B cell (primary cell): ENCODE data around the gene RFPL2. TPM values are rescaled to one million over a fixed set of nuclear protein-coding genes. Genes with fewer than 3 reads are reported as not detected.

Experiments used
- ATAC-seq: fragments of 200-7000 bp; cut with Tn5 transposase; one replicate; pipeline ENCODE4 v1.10.0; 2021; ENCODE audit warnings: low read depth, mild to moderate bottlenecking, moderate number of reproducible peaks, moderate library complexity
- CTCF ChIA-PET: fragments of 350-600 bp; sonication (Branson Sonifier 250); formaldehyde crosslinking; loops from one replicate; lab custom pipeline; 2021; ENCODE audit warnings: antibody characterized with exemption, inconsistent platforms; lab: Charles Lee
- POLR2A ChIA-PET: fragments of 350-600 bp; sonication (Branson Sonifier 250); formaldehyde crosslinking; loops from one replicate; lab custom pipeline; 2021; ENCODE audit warnings: antibody characterized with exemption; lab: Charles Lee
- DNase-seq: peaks from one replicate; pipeline ENCODE4 v3.0.0; 2013
- H2AFZ ChIP-seq: 2 replicates; pipeline ENCODE4 v1.6.1; 2012; ENCODE audit warnings: mild to moderate bottlenecking, low read depth, low read length; ENCODE audit not compliant: insufficient read depth, poor library complexity, severe bottlenecking
- H3K27ac ChIP-seq, 2 donors: 1 replicate in 1 of 2; 2 replicates in 1 of 2; pipeline ENCODE4 v1.5.1; 2012 to 2013; ENCODE audit warnings: low read length in 2 of 2, mild to moderate bottlenecking in 2 of 2, moderate library complexity in 1 of 2
- H3K27me3 ChIP-seq, 4 experiments: fragments of 200-600 bp in 1 of 4; sonication (generic) in 1 of 4; replicated peaks in 1 of 4; 1 replicate in 2 of 4; 2 replicates in 2 of 4; pipeline versions ENCODE4 v1.6.1 to v1.7.0; 2013 to 2016; ENCODE audit warnings: low read length in 3 of 4, mild to moderate bottlenecking in 2 of 4, mixed read lengths in 1 of 4, moderate library complexity in 1 of 4; ENCODE audit not compliant: insufficient read depth in 4 of 4, control insufficient read depth in 3 of 4; ENCODE audit errors: control extremely low read depth in 1 of 4
- H3K36me3 ChIP-seq, 2 experiments: replicated peaks in 1 of 2; 1 replicate in 1 of 2; 2 replicates in 1 of 2; pipeline versions ENCODE4 v1.6.1 to v1.7.1; 2013; ENCODE audit warnings: low read length in 1 of 2; ENCODE audit not compliant: insufficient read depth in 2 of 2, control insufficient read depth in 1 of 2; ENCODE audit errors: control extremely low read depth in 1 of 2, extremely low read depth in 1 of 2
- H3K4me1 ChIP-seq, 2 donors: fragments of 200-600 bp in 1 of 2; sonication (generic) in 1 of 2; 1 replicate in 1 of 2; 2 replicates in 1 of 2; pipeline versions ENCODE4 v1.5.1 to v1.6.1; 2013 to 2017; ENCODE audit warnings: low read length in 2 of 2; ENCODE audit not compliant: control insufficient read depth in 2 of 2, insufficient read depth in 2 of 2
- H3K4me2 ChIP-seq: replicated peaks from 2 replicates; pipeline ENCODE3; 2012; ENCODE audit warnings: mild to moderate bottlenecking, low read depth, low read length; ENCODE audit not compliant: poor library complexity, severe bottlenecking
- H3K4me3 ChIP-seq, 5 experiments: fragments of 200-600 bp in 1 of 5; sonication (generic) in 1 of 5; 1 replicate in 3 of 5; 2 replicates in 2 of 5; pipeline versions ENCODE4 v1.5.1 to v1.7.0; 2011 to 2016; ENCODE audit warnings: low read length in 4 of 5, mild to moderate bottlenecking in 4 of 5, low read depth in 2 of 5, control low read depth in 1 of 5, moderate library complexity in 1 of 5; ENCODE audit not compliant: insufficient read depth in 1 of 5; ENCODE audit errors: control extremely low read depth in 1 of 5, extremely low read depth in 1 of 5
- H3K79me2 ChIP-seq: fragments of 200-600 bp; sonication (generic); one replicate; pipeline ENCODE4 v1.6.0; 2016; ENCODE audit warnings: low read length; ENCODE audit not compliant: control insufficient read depth, insufficient read depth
- H3K9ac ChIP-seq: fragments of 200-600 bp; sonication (generic); 2 replicates; pipeline ENCODE4 v1.6.1; 2017; ENCODE audit warnings: mild to moderate bottlenecking, low read length, moderate library complexity
- H3K9me3 ChIP-seq, 3 donors: one replicate each; pipeline versions ENCODE4 v1.6.1 to v1.7.1; 2013; ENCODE audit warnings: low read length in 2 of 3; ENCODE audit not compliant: control insufficient read depth in 2 of 3, insufficient read depth in 1 of 3; ENCODE audit errors: control extremely low read depth in 1 of 3
- H4K20me1 ChIP-seq: 2 replicates; pipeline ENCODE4 v1.6.0; 2012; ENCODE audit warnings: mild to moderate bottlenecking, low read length; ENCODE audit not compliant: insufficient read depth, control insufficient read depth, poor library complexity, severe bottlenecking
- H3K27ac Mint-ChIP-seq: one replicate; pipeline ENCODE4 v1.8.0; 2021; ENCODE audit warnings: mixed read lengths
- H3K27me3 Mint-ChIP-seq: one replicate; pipeline ENCODE4 v1.8.0; 2021; ENCODE audit warnings: mixed read lengths
- H3K4me1 Mint-ChIP-seq: one replicate; pipeline ENCODE4 v1.8.0; 2021; ENCODE audit warnings: mixed read lengths
- H3K4me3 Mint-ChIP-seq: one replicate; pipeline ENCODE4 v1.8.0; 2021; ENCODE audit warnings: mixed read lengths
- H3K9me3 Mint-ChIP-seq: one replicate; pipeline ENCODE4 v1.8.0; 2022; ENCODE audit warnings: mixed read lengths; ENCODE audit not compliant: insufficient read depth
- CTCF ChIP-seq: fragments of 200-600 bp; IDR thresholded peaks from one replicate; pipeline ENCODE4 v1.8.0; 2022; ENCODE audit warnings: antibody characterized with exemption, mild to moderate bottlenecking
- EZH2 ChIP-seq: IDR thresholded peaks from 2 replicates; pipeline ENCODE4 v1.6.1; 2012; ENCODE audit warnings: borderline replicate concordance, low read depth, mild to moderate bottlenecking, moderate library complexity, low read length; ENCODE audit not compliant: insufficient read depth, poor library complexity, severe bottlenecking
- WGBS: methylation state at CpG from one replicate; pipeline ENCODE4 v1.1.5; 2013; ENCODE audit warnings: missing lambda C conversion rate; ENCODE audit not compliant: insufficient coverage; 5-methylcytosine and 5-hydroxymethylcytosine counted together
- intact Hi-C: fragments of 100-400 bp; cut with micrococcal nuclease; formaldehyde crosslinking; loops from one replicate; pipeline ENCODE4 v1.10.0; 2022
- polyA plus RNA-seq: library from polyadenylated mRNA; depleted of rRNA; stranded (reverse); fragments of >200 nt; gene quantifications from 2 replicates; pipeline ENCODE4 v1.2.3, GENCODE V29; 2012
- total RNA-seq, 2 donors: library from RNA; stranded (reverse); fragments of 120-200 nt in 1 of 2; gene quantifications; 1 replicate in 1 of 2; 2 replicates in 1 of 2; pipeline versions ENCODE4 v1.2.3 to v1.2.4, GENCODE V29; 2013 to 2022

The RFPL2 gene
- total and polyA plus RNA-seq, 2 donors (not counting 1 experiment from before 2014, with no cell fraction given) = not detected

GRCh38 chr22:32208681-32209080, 3.8 kb upstream of the RFPL2 start:
- Mint-ChIP-seq H3K4me3 (no peak overlapping the region), H3K4me1 (no peaks in the 10 kb centered on the region), H3K27me3 (peaks cover 21% of the 10 kb centered on the region), H3K27ac (no peak overlapping the region), H3K9me3 (no peaks in the 10 kb centered on the region)
- H3K9me3 ChIP-seq = peaks cover 0 to 3% (median 0%) of the 10 kb centered on the region in 3 donors
- no peak overlapping the region for H3K9ac ChIP-seq
- WGBS = 100% methylated on average over 2 of the region's 3 CpGs
- H3K27me3 ChIP-seq = peaks cover 0 to 7% (median under 1%) of the 10 kb centered on the region in 4 experiments
- ATAC-seq (no peak), DNase-seq (no peak)
- no peak for TF ChIP-seq EZH2
- no peak for TF ChIP-seq CTCF
- H3K36me3 ChIP-seq = no peaks in the 10 kb centered on the region
- no peak overlapping the region for H3K4me2 ChIP-seq
- H3K4me3 ChIP-seq = no peak overlapping the region
- H3K27ac ChIP-seq = no peak overlapping the region
- no peaks in the 10 kb centered on the region for H3K4me1 ChIP-seq
- intact Hi-C loops = no loop called here
- no peaks in the 10 kb centered on the region for H4K20me1 ChIP-seq
- CTCF ChIA-PET = no interaction called here
- H2AFZ ChIP-seq = no peak overlapping the region
- H3K79me2 ChIP-seq = no peaks in the 10 kb centered on the region
- POLR2A ChIA-PET = no interaction called here

GRCh38 chr22:32207971-32208480, 3.2 kb upstream of the RFPL2 start:
- H4K20me1 ChIP-seq = no peaks in the 10 kb centered on the region
- no peak for TF ChIP-seq CTCF
- no peak for TF ChIP-seq EZH2
- ChIA-PET CTCF (interaction anchor here (1.1 to 1.6 kb wide), 2 partner anchors 11 to 104 kb away, joined by 3 read pairs; no protein-coding TSS in a partner anchor), POLR2A (no interaction called here)
- H2AFZ ChIP-seq = no peak overlapping the region
- Mint-ChIP-seq H3K9me3 (no peaks in the 10 kb centered on the region), H3K27ac (no peak overlapping the region), H3K27me3 (peaks cover 26% of the 10 kb centered on the region), H3K4me1 (peaks cover 2% of the 10 kb centered on the region), H3K4me3 (no peak overlapping the region)
- H3K79me2 ChIP-seq = no peaks in the 10 kb centered on the region
- no peak overlapping the region for H3K9ac ChIP-seq
- no peaks in the 10 kb centered on the region for H3K36me3 ChIP-seq
- no peak overlapping the region for H3K4me2 ChIP-seq
- H3K27me3 ChIP-seq = peaks cover 0 to 13% (median 3%) of the 10 kb centered on the region in 4 experiments
- H3K4me3 ChIP-seq = no peak overlapping the region
- intact Hi-C loops = loop anchor here (1.0 to 2.0 kb wide), 3 partner anchors 105 to 265 kb away; no protein-coding TSS in a partner anchor
- 88% methylated on average over 4 of the region's 4 CpGs for WGBS
- H3K27ac ChIP-seq = no peak overlapping the region
- H3K9me3 ChIP-seq = peaks cover 0 to 3% (median 0%) of the 10 kb centered on the region in 3 donors
- ATAC-seq (no peak), DNase-seq (no peak)
- H3K4me1 ChIP-seq = peaks cover 0 to 2% of the 10 kb centered on the region in 2 donors
